Ascending aorta (tissue), 2 donors: ENCODE measurements around the gene RNF213. TPM values are rescaled to one million over a fixed set of nuclear protein-coding genes. Genes with fewer than 3 reads are reported as not detected.

Experiments
- DNase-seq, 2 donors: peaks; one replicate each; pipeline ENCODE4 v3.0.0-alpha.2; 2019; ENCODE audit warnings: low spot score in 2 of 2
- H3K27ac ChIP-seq, 2 donors: fragments of 200-600 bp; sonication (generic); one replicate each; pipeline ENCODE4 v1.5.1; 2016 to 2017; ENCODE audit warnings: mild to moderate bottlenecking in 1 of 2
- H3K27me3 ChIP-seq: fragments of 200-600 bp; sonication (generic); one replicate; pipeline ENCODE4 v1.5.1; 2017
- H3K36me3 ChIP-seq, 2 donors: fragments of 200-600 bp; sonication (generic); one replicate each; pipeline ENCODE4 v1.5.1; 2016
- H3K4me1 ChIP-seq, 2 donors: fragments of 200-600 bp; sonication (generic); one replicate each; pipeline ENCODE4 v1.5.1; 2016 to 2017; ENCODE audit warnings: mild to moderate bottlenecking in 1 of 2
- H3K4me3 ChIP-seq, 2 donors: fragments of 200-600 bp; sonication (generic); one replicate each; pipeline ENCODE4 v1.5.1; 2016 to 2017; ENCODE audit warnings: mild to moderate bottlenecking in 1 of 2
- H3K9me3 ChIP-seq, 2 donors: fragments of 200-600 bp; sonication (generic); one replicate each; pipeline ENCODE4 v1.5.1; 2016
- CTCF ChIP-seq, 3 experiments: fragments of 200-600 bp in 2 of 3; fragments of 450-650 bp in 1 of 3; sonication (generic) in 2 of 3; IDR thresholded peaks; one replicate each; pipeline ENCODE4 v1.5.1; 2016 to 2019; ENCODE audit warnings: antibody characterized with exemption in 3 of 3, mild to moderate bottlenecking in 1 of 3, moderate library complexity in 1 of 3
- intact Hi-C: fragments of 100-400 bp; cut with DNase I; formaldehyde crosslinking; loops from one replicate; pipeline ENCODE4 v1.15.1; 2023
- total RNA-seq: library from RNA; depleted of rRNA; stranded (reverse); fragments of >200 nt; gene quantifications from one replicate; pipeline ENCODE4 v1.1.0, GENCODE V29; 2016

RNF213 gene
- total RNA-seq, 1 donor from 2014 or later: 155 TPM

GRCh38 chr17:80219013-80219762, 41.5 kb upstream of the RNF213 start:
- Histone ChIP-seq H3K4me1 (peaks cover 3 to 9% of the 10 kb centered on the region in 2 donors), H3K27ac (peak overlapping the region; percentile 82 to 85), H3K27me3 (no peaks in the 10 kb centered on the region), H3K36me3 (peaks cover 7 to 24% of the 10 kb centered on the region in 2 donors), H3K4me3 (peak overlapping the region; percentile 96 to 97), H3K9me3 (no peaks in the 10 kb centered on the region)
- intact Hi-C loops: no loop called here
- no peak for TF ChIP-seq CTCF (IDR thresholded peaks at IDR 0.05)
- peak; percentile 66 to 86 for DNase-seq

GRCh38 chr17:80219763-80220053, 40.9 kb upstream of the RNF213 start:
- no peaks in the 10 kb centered on the region for H3K27me3 ChIP-seq
- intact Hi-C loops: loop anchor here (2.0 to 5.0 kb wide), 2 partner anchors 41 to 72 kb away; partner anchors contain the start of genes EIF4A3 and RNF213
- no peaks in the 10 kb centered on the region for H3K9me3 ChIP-seq
- peak overlapping the region; percentile 96 to 97 for H3K4me3 ChIP-seq
- no peak for DNase-seq
- peaks cover 3 to 9% of the 10 kb centered on the region in 2 donors for H3K4me1 ChIP-seq
- peak overlapping the region; percentile 82 to 85 for H3K27ac ChIP-seq
- peaks cover 7 to 19% of the 10 kb centered on the region in 2 donors for H3K36me3 ChIP-seq
- TF ChIP-seq CTCF (IDR thresholded peaks at IDR 0.05): no peak

GRCh38 chr17:80220054-80220735, 40.5 kb upstream of the RNF213 start, which contains the start of the genes SGSH and SLC26A11:
TSS of gene SGSH (minus strand) at chr17:80220333. CDS start at chr17:80220313, 20 bp downstream.
TSS of gene SLC26A11 (plus strand) at chr17:80220427. CDS start at chr17:80221561, 1,134 bp downstream.
- no peak for TF ChIP-seq CTCF (IDR thresholded peaks at IDR 0.05)
- Histone ChIP-seq H3K27ac (peak within 1 kb of the TSS; percentile 82 to 85), H3K9me3 (no peaks in the 10 kb centered on the region), H3K36me3 (peaks cover 7 to 15% of the 10 kb centered on the region in 2 donors), H3K4me3 (peak within 1 kb of the TSS; percentile 96 to 97), H3K27me3 (no peaks in the 10 kb centered on the region), H3K4me1 (peaks cover 3 to 9% of the 10 kb centered on the region in 2 donors)
- intact Hi-C loops: loop anchor here (2.0 to 5.0 kb wide), 2 partner anchors 41 to 73 kb away; partner anchors contain the start of genes EIF4A3 and RNF213
- DNase-seq: peak; percentile 37 to 88

GRCh38 chr17:80220736-80221215, 39.9 kb upstream of the RNF213 start:
- Histone ChIP-seq H3K36me3 (peaks cover 7 to 12% of the 10 kb centered on the region in 2 donors), H3K27me3 (no peaks in the 10 kb centered on the region), H3K4me3 (peak overlapping the region; percentile 96 to 97), H3K9me3 (no peaks in the 10 kb centered on the region), H3K4me1 (peaks cover 3 to 9% of the 10 kb centered on the region in 2 donors), H3K27ac (peak overlapping the region; percentile 82 to 85)
- DNase-seq: no peak
- intact Hi-C loops: loop anchor here (2.0 to 5.0 kb wide), 2 partner anchors 40 to 73 kb away; partner anchors contain the start of genes EIF4A3 and RNF213
- TF ChIP-seq CTCF (IDR thresholded peaks at IDR 0.05): no peak

- no peak overlapping the region for H3K27ac ChIP-seq
- H3K27me3 ChIP-seq: no peaks in the 10 kb centered on the region
- peaks cover 3 to 9% of the 10 kb centered on the region in 2 donors for H3K4me1 ChIP-seq
- H3K4me3 ChIP-seq: peak overlapping the region; percentile 96 to 97
- intact Hi-C loops: loop anchor here (2.0 to 5.0 kb wide), 2 partner anchors 39 to 74 kb away; partner anchors contain the start of genes EIF4A3 and RNF213
- H3K36me3 ChIP-seq: peaks cover 8 to 9% of the 10 kb centered on the region in 2 donors
- no peak for DNase-seq
- TF ChIP-seq CTCF (IDR thresholded peaks at IDR 0.05): no peak
- H3K9me3 ChIP-seq: no peaks in the 10 kb centered on the region
These were observed 39.1 kb upstream of the RNF213 start for GRCh38 chr17:80221351-80222105.
